ENCODE measurements around the gene BTBD3.
A peak's percentile ranks its signal among the peaks of the same experiment; 100 is the strongest.

BTBD3 gene

GRCh38 chr20:11888648-11889047, 29.0 kb upstream of the BTBD3 start:
- no peak for DNase-seq (ENCODE audit: low read depth)
- H3K4me3 ChIP-seq (replicated peaks; ENCODE audit: low read depth, low read length) = no peak overlapping the region
- TF ChIP-seq CTCF (IDR thresholded peaks at IDR 0.05; ENCODE audit: low read length, missing control alignments) = no peak

GRCh38 chr20:11890331-11891076, 27.2 kb upstream of the BTBD3 start:
- no peak for TF ChIP-seq CTCF (IDR thresholded peaks at IDR 0.05; ENCODE audit: low read length, missing control alignments)
- H3K4me3 ChIP-seq (replicated peaks; ENCODE audit: low read depth, low read length) = peak overlapping the region; percentile 66
- peak; percentile 92 for DNase-seq (ENCODE audit: low read depth)

GRCh38 chr20:11891077-11891775, 26.5 kb upstream of the BTBD3 start:
- H3K4me3 ChIP-seq (replicated peaks; ENCODE audit: low read depth, low read length) = peak overlapping the region; percentile 66
- no peak for TF ChIP-seq CTCF (IDR thresholded peaks at IDR 0.05; ENCODE audit: low read length, missing control alignments)
- DNase-seq (ENCODE audit: low read depth) = peak; percentile 31

GRCh38 chr20:11891776-11892545, 25.7 kb upstream of the BTBD3 start:
- peak; percentile 73 for DNase-seq (ENCODE audit: low read depth)
- peak overlapping the region; percentile 66 for H3K4me3 ChIP-seq (replicated peaks; ENCODE audit: low read depth, low read length)

GRCh38 chr20:11894062-11894461, 23.6 kb upstream of the BTBD3 start:
- H3K4me3 ChIP-seq (replicated peaks; ENCODE audit: low read depth, low read length) = no peak overlapping the region
- DNase-seq (ENCODE audit: low read depth) = no peak
- no peak for TF ChIP-seq CTCF (IDR thresholded peaks at IDR 0.05; ENCODE audit: low read length, missing control alignments)

More at GRCh38 chr20:11891776-11892545, 25.7 kb upstream of the BTBD3 start:
- no peak for TF ChIP-seq CTCF (IDR thresholded peaks at IDR 0.05; ENCODE audit: low read length, missing control alignments)

GRCh38 chr20:11895861-11896387, 21.8 kb upstream of the BTBD3 start:
- no peak for TF ChIP-seq CTCF (IDR thresholded peaks at IDR 0.05; ENCODE audit: low read length, missing control alignments)
- DNase-seq (ENCODE audit: low read depth) = peak; percentile 5
- H3K4me3 ChIP-seq (replicated peaks; ENCODE audit: low read depth, low read length) = no peak overlapping the region

Measured in fibroblast of pulmonary artery (primary cell).